ENCODE results near the gene CCDC177. TPM values are rescaled to one million over a fixed set of nuclear protein-coding genes. Genes with fewer than 3 reads are reported as not detected.

The CCDC177 gene
- total RNA-seq, 2 experiments from 2014 or later, result not detected

DNA sequence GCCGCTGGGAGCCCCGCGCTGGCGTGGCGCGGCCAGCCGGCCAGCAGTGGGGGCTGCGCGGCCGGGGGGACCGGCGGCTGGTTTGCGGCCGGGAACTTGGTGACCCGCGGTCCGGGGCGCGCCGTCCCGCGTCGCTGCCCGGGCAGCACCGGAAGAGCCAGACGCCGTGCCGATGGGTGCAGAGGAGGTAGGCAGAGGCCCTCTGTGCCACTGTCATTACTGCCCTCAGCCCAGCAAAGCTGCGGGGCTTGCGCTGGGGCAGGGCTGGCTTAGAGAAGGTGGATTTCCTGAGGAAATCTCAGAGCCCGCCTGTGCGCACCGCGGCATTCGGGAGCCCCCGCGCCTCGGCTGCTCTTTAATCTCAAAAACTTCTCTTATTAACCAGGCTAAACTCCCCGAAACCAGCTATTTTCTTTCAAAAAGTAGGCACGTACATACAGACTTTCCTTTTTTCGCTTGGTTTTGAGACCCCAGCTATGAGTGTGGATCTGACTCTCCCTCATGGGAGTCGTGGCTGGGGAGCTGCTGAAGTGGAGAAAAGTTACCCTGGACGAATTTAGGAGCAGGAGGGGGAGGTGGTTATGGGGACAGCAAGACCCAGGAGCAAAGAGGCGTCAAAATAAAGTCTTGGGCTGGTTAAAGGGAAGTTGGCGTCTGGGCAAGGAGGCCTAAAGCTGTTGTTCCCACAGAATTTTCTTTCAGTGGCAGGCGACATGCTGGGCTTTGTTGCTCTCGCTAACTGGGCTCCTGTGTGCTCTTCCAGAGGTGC lies 37.5 kb upstream of the CCDC177 start:
- TF ChIP-seq, protein P1, sequence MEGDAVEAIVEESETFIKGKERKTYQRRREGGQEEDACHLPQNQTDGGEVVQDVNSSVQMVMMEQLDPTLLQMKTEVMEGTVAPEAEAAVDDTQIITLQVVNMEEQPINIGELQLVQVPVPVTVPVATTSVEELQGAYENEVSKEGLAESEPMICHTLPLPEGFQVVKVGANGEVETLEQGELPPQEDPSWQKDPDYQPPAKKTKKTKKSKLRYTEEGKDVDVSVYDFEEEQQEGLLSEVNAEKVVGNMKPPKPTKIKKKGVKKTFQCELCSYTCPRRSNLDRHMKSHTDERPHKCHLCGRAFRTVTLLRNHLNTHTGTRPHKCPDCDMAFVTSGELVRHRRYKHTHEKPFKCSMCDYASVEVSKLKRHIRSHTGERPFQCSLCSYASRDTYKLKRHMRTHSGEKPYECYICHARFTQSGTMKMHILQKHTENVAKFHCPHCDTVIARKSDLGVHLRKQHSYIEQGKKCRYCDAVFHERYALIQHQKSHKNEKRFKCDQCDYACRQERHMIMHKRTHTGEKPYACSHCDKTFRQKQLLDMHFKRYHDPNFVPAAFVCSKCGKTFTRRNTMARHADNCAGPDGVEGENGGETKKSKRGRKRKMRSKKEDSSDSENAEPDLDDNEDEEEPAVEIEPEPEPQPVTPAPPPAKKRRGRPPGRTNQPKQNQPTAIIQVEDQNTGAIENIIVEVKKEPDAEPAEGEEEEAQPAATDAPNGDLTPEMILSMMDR (IDR thresholded peaks at IDR 0.05), result no peak
- DNase-seq, result peak; percentile 57
- Mint-ChIP-seq H3K27me3 (no peaks in the 10 kb centered on the region), H3K27ac (peak overlapping the region; percentile 92), H3K4me3 (peak overlapping the region; percentile 96), H3K36me3 (ENCODE audit: low read depth) (peaks cover 31% of the 10 kb centered on the region), H3K9me3 (no peaks in the 10 kb centered on the region), H3K4me1 (ENCODE audit: low read depth) (peaks cover 51% of the 10 kb centered on the region)
- peak; percentile 53 for ATAC-seq
- CTCF ChIA-PET, result interaction anchor here (0.5 to 3.8 kb wide), 12 partner anchors 8 to 115 kb away, joined by 3 to 20 read pairs (median 4); no protein-coding TSS in a partner anchor
- POLR2A ChIA-PET, result interaction anchor here (0.8 to 2.3 kb wide), 18 partner anchors 10 to 234 kb away, joined by 3 to 10 read pairs (median 4); no protein-coding TSS in a partner anchor
- intact Hi-C loops (cut with micrococcal nuclease), result loop anchor here (2.0 kb wide), 2 partner anchors 65 to 73 kb away; no protein-coding TSS in a partner anchor

DNA sequence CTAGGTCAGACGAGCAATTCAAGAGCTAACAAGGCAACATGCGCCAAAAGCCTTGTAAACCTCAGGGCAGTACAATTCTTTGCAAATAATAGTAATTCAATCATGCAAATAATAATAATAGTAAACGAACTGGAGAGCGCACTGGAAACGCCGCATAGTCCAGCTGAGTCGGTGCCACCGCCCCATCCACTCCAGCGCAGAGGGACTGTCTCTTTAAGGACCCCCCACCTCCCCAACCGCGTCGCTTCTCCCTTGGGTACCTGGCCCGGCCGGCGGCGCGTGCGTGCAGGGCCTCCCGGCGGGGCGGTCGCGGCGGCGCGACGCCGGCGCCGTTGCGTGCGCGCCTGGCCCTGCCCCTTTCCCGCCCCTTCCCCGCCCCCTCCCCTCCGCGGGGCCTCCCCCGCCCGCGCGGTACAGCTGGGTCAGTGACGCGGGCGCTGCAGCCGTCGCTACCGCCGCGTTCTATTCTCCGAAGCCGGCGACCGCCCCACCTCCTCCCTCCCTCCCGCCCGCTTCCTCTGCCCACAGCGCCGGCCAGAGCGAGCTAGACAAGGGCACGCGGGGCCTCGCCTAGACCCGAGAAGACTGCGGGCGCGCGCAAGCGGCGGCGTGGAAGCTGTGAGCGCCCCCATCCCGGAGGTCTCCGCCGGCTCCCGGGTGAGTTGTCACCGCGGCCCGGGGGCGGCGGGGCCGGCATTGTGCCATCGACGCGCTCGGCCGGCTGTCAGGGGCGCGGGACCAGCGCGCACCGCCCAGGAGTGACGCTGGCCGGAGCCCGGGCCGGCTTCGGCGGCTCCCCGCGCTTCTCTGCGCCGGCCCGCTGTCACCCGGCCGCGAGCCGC lies 36.7 kb upstream of the CCDC177 start, which contains the start of gene SUSD6:
Gene SUSD6 (plus strand): TSS at position 425 of the 842 bp plus-strand sequence. CDS start 46,997 bp downstream, outside the sequence.
- POLR2A ChIA-PET, result interaction anchor here (0.7 to 2.3 kb wide), 17 partner anchors 10 to 162 kb away, joined by 3 to 10 read pairs (median 4); no protein-coding TSS in a partner anchor
- Mint-ChIP-seq H3K4me3 (peak within 1 kb of the TSS; percentile 96), H3K27me3 (no peaks in the 10 kb centered on the region), H3K4me1 (ENCODE audit: low read depth) (peaks cover 48% of the 10 kb centered on the region), H3K36me3 (ENCODE audit: low read depth) (peaks cover 24% of the 10 kb centered on the region), H3K9me3 (no peaks in the 10 kb centered on the region), H3K27ac (peak within 1 kb of the TSS; percentile 92)
- intact Hi-C loops (cut with micrococcal nuclease), result loop anchor here (2.0 kb wide), 2 partner anchors 65 to 73 kb away; no protein-coding TSS in a partner anchor
- CTCF ChIA-PET, result interaction anchor here (0.8 to 3.8 kb wide), 7 partner anchors 12 to 156 kb away, joined by 3 to 20 read pairs (median 4); no protein-coding TSS in a partner anchor
- peak; percentile 90 for DNase-seq
- peak; percentile 82 for ATAC-seq
- TF ChIP-seq, protein P1 (IDR thresholded peaks at IDR 0.05), result no peak

DNA sequence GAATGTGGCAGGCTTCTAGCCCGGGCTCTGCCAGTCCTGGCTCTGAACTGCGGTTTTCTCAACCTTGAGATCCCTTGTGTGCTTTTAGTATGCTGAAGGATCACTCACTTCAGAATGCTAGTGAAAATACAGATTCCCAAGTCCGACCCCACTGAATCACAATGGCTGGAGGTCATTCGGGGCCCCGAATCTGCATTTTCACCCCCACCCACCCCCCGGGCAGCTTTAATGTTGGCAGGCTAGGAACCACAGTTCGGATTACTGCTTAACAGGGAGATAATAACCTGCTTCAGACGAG lies 36.2 kb upstream of the CCDC177 start:
- TF ChIP-seq, protein P1 (IDR thresholded peaks at IDR 0.05), result no peak
- intact Hi-C loops (cut with micrococcal nuclease), result no loop called here
- H3K9me3 Mint-ChIP-seq, result no peaks in the 10 kb centered on the region
- ChIA-PET POLR2A (interaction anchor here (0.8 to 2.3 kb wide), 7 partner anchors 10 to 162 kb away, joined by 3 to 7 read pairs (median 5); no protein-coding TSS in a partner anchor), CTCF (interaction anchor here (1.2 to 3.8 kb wide), 2 partner anchors 116 to 157 kb away, joined by 3 to 20 read pairs; no protein-coding TSS in a partner anchor)
- peaks cover 18% of the 10 kb centered on the region for H3K36me3 Mint-ChIP-seq (ENCODE audit: low read depth)
- no peaks in the 10 kb centered on the region for H3K27me3 Mint-ChIP-seq
- peak overlapping the region; percentile 87 for H3K4me3 Mint-ChIP-seq
- ATAC-seq, result no peak
- DNase-seq, result peak; percentile 15
- peaks cover 43% of the 10 kb centered on the region for H3K4me1 Mint-ChIP-seq (ENCODE audit: low read depth)
- H3K27ac Mint-ChIP-seq, result peak overlapping the region; percentile 92

- peak overlapping the region; percentile 87 for H3K4me3 Mint-ChIP-seq
- DNase-seq (no peak), ATAC-seq (no peak)
- intact Hi-C loops (cut with micrococcal nuclease), result no loop called here
- H3K9me3 Mint-ChIP-seq, result no peaks in the 10 kb centered on the region
- H3K27ac Mint-ChIP-seq, result peak overlapping the region; percentile 92
- H3K36me3 Mint-ChIP-seq (ENCODE audit: low read depth), result peaks cover 13% of the 10 kb centered on the region
- peaks cover 38% of the 10 kb centered on the region for H3K4me1 Mint-ChIP-seq (ENCODE audit: low read depth)
- POLR2A ChIA-PET, result interaction anchor here (0.6 to 2.3 kb wide), 8 partner anchors 9 to 163 kb away, joined by 3 to 7 read pairs (median 4); no protein-coding TSS in a partner anchor
- no peaks in the 10 kb centered on the region for H3K27me3 Mint-ChIP-seq
- TF ChIP-seq, protein P1 (IDR thresholded peaks at IDR 0.05), result no peak
- CTCF ChIA-PET, result interaction anchor here (1.2 to 7.7 kb wide), 3 partner anchors 117 to 157 kb away, joined by 3 to 61 read pairs (median 20); no protein-coding TSS in a partner anchor
These were observed 35.6 kb upstream of the CCDC177 start for GRCh38 chr14:69610020-69610873.
